Liver (tissue), 9 donors: ENCODE measurements around the gene ARHGAP6. TPM values are rescaled to one million over a fixed set of nuclear protein-coding genes. Genes with fewer than 3 reads are reported as not detected.

Source experiments
- DNase-seq: peaks from one replicate; pipeline ENCODE4 v3.0.0-alpha.2; 2017; ENCODE audit warnings: low spot score
- H3K27ac ChIP-seq, 2 donors: one replicate each; pipeline ENCODE4 v1.7.0; 2013; ENCODE audit warnings: inconsistent platforms in 2 of 2, low read length in 2 of 2, control low read depth in 1 of 2, low read depth in 1 of 2, mild to moderate bottlenecking in 1 of 2
- H3K27me3 ChIP-seq, 4 donors: one replicate each; pipeline versions ENCODE4 v1.6.1 to v1.7.0; 2013; ENCODE audit warnings: low read length in 3 of 4, inconsistent platforms in 1 of 4, mild to moderate bottlenecking in 1 of 4, moderate library complexity in 1 of 4; ENCODE audit not compliant: control insufficient read depth in 4 of 4, insufficient read depth in 4 of 4
- H3K36me3 ChIP-seq, 4 donors: one replicate each; pipeline versions ENCODE4 v1.6.1 to v1.7.0; 2013; ENCODE audit warnings: low read length in 3 of 4, mild to moderate bottlenecking in 3 of 4, low read depth in 1 of 4, moderate library complexity in 1 of 4; ENCODE audit not compliant: control insufficient read depth in 4 of 4, insufficient read depth in 3 of 4
- H3K4me1 ChIP-seq, 4 donors: one replicate each; pipeline versions ENCODE4 v1.6.1 to v1.7.0; 2013; ENCODE audit warnings: low read length in 3 of 4, mild to moderate bottlenecking in 3 of 4, moderate library complexity in 1 of 4; ENCODE audit not compliant: control insufficient read depth in 4 of 4, insufficient read depth in 4 of 4
- H3K4me3 ChIP-seq, 3 donors: one replicate each; pipeline versions ENCODE4 v1.6.1 to v1.7.0; 2013; ENCODE audit warnings: low read length in 3 of 3, control low read depth in 1 of 3, low read depth in 1 of 3, mild to moderate bottlenecking in 1 of 3
- H3K9ac ChIP-seq, 2 donors: one replicate each; pipeline ENCODE4 v1.7.0; 2013; ENCODE audit warnings: low read length in 2 of 2, mild to moderate bottlenecking in 2 of 2, moderate library complexity in 2 of 2, control low read depth in 1 of 2, low read depth in 1 of 2
- H3K9me3 ChIP-seq, 4 donors: one replicate each; pipeline versions ENCODE4 v1.6.1 to v1.7.0; 2013; ENCODE audit warnings: low read length in 3 of 4; ENCODE audit not compliant: control insufficient read depth in 4 of 4
- EGR1 ChIP-seq, 2 donors: IDR thresholded peaks; 2 replicates each; pipeline ENCODE4 v1.6.1; 2016 to 2018; ENCODE audit warnings: antibody characterized with exemption in 2 of 2, low read depth in 2 of 2
- FOXA1 ChIP-seq: IDR thresholded peaks from 2 replicates; pipeline ENCODE4 v1.6.1; 2016; ENCODE audit warnings: antibody characterized with exemption
- FOXA2 ChIP-seq: IDR thresholded peaks from 2 replicates; pipeline ENCODE4 v1.6.1; 2016; ENCODE audit warnings: antibody characterized with exemption
- GABPA ChIP-seq, 2 donors: IDR thresholded peaks in 1 of 2; conservative IDR thresholded peaks in 1 of 2; 2 replicates each; pipeline ENCODE4 v1.6.1; 2016; ENCODE audit warnings: antibody characterized with exemption in 2 of 2, mild to moderate bottlenecking in 1 of 2, moderate library complexity in 1 of 2
- HNF4A ChIP-seq, 2 donors: conservative IDR thresholded peaks; 2 replicates each; pipeline ENCODE4 v1.6.1; 2016; ENCODE audit warnings: antibody characterized with exemption in 2 of 2, mild to moderate bottlenecking in 2 of 2
- HNF4G ChIP-seq: IDR thresholded peaks from 2 replicates; pipeline ENCODE4 v1.6.1; 2016; ENCODE audit warnings: antibody characterized with exemption
- JUND ChIP-seq, 2 donors: IDR thresholded peaks; 2 replicates each; pipeline ENCODE4 v1.6.1; 2016; ENCODE audit warnings: antibody characterized with exemption in 2 of 2
- NR2F2 ChIP-seq: IDR thresholded peaks from 2 replicates; pipeline ENCODE4 v1.6.1; 2016; ENCODE audit warnings: antibody characterized with exemption
- RAD21 ChIP-seq, 2 donors: IDR thresholded peaks; 2 replicates each; pipeline ENCODE4 v1.6.1; 2016; ENCODE audit warnings: antibody characterized with exemption in 2 of 2, mild to moderate bottlenecking in 2 of 2
- REST ChIP-seq: IDR thresholded peaks from 2 replicates; pipeline ENCODE4 v1.6.1; 2016; ENCODE audit warnings: antibody characterized with exemption, mild to moderate bottlenecking
- RXRA ChIP-seq, 2 donors: IDR thresholded peaks; 2 replicates each; pipeline ENCODE4 v1.6.1; 2017 to 2018; ENCODE audit warnings: antibody characterized with exemption in 2 of 2, mild to moderate bottlenecking in 1 of 2
- SP1 ChIP-seq: IDR thresholded peaks from 2 replicates; pipeline ENCODE4 v1.6.1; 2018; ENCODE audit warnings: antibody characterized with exemption, mild to moderate bottlenecking
- TAF1 ChIP-seq: conservative IDR thresholded peaks from 2 replicates; pipeline ENCODE4 v1.6.1; 2016; ENCODE audit warnings: antibody characterized with exemption, mild to moderate bottlenecking
- YY1 ChIP-seq: IDR thresholded peaks from 2 replicates; pipeline ENCODE4 v1.6.1; 2016; ENCODE audit warnings: antibody characterized with exemption, mild to moderate bottlenecking
- WGBS: extraction: QIAGEN DNeasy Blood & Tissue Kit; methylation state at CpG from one replicate; pipeline ENCODE4 v1.1.7; 2013; 5-methylcytosine and 5-hydroxymethylcytosine counted together
- polyA plus RNA-seq, 2 donors: library from polyadenylated mRNA; stranded (reverse) in 1 of 2; unstranded in 1 of 2; fragments of 200-250 nt in 1 of 2; fragments of >200 nt in 1 of 2; fragmentation: Nextera tagmentation in 1 of 2; extraction: Ambion mirVana in 1 of 2; gene quantifications; one replicate each; pipeline versions ENCODE4 v1.2.1 to v1.2.3, GENCODE V29; 2013 to 2015
- total RNA-seq, 2 donors: library from RNA; depleted of rRNA; stranded (reverse); fragments of >200 nt; gene quantifications; one replicate each; pipeline ENCODE4 v1.2.3, GENCODE V29; 2014
- TF ChIP-seq, protein P1 (sequence below): fragments of 150-350 bp; IDR thresholded peaks from 2 replicates; pipeline ENCODE4 v1.5.1; 2017; ENCODE audit warnings: improper control_type of control experiment, low read depth, low read length; ENCODE audit not compliant: missing input control
- TF ChIP-seq, protein P2 (sequence below): IDR thresholded peaks from 2 replicates; pipeline ENCODE4 v1.6.1; 2016; ENCODE audit warnings: antibody characterized with exemption
- TF ChIP-seq, protein P3 (sequence below): IDR thresholded peaks from 2 replicates; pipeline ENCODE4 v1.6.1; 2016; ENCODE audit warnings: antibody characterized with exemption
- TF ChIP-seq, protein P4 (sequence below): IDR thresholded peaks from 2 replicates; pipeline ENCODE4 v1.6.1; 2016; ENCODE audit warnings: antibody characterized with exemption
- donor health status: healthy.
- donor health status: healthy.
- donor health status: healthy.
- donor health status: healthy.
- donor health status: healthy.

Gene ARHGAP6
- total and polyA plus RNA-seq, 4 donors = 0.10 to 2.2 (median 0.65) TPM

DNA sequence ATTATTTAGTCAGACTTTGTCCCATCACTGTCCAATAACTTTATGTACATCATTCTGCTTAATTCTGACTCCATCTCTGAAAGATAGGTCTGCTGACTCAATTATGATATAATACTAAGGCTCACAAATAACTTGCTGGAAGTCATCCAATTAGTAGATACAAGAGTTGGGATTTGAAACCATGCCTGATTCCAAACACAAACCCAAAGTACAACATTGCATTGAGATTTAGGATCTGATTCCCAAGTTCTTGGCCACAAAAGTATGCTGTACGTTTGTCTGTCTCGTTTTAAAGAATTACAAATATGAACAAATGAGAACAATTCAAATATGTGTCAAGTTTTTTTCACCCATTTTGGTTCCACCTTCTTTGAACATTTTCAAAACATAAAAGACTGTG lies 263.8 kb downstream of the ARHGAP6 start:
- Histone ChIP-seq H3K4me1 (no peaks in the 10 kb centered on the region), H3K27ac (no peak overlapping the region), H3K4me3 (no peak overlapping the region), H3K9ac (no peak overlapping the region), H3K36me3 (peaks cover 0 to 2% (median 0%) of the 10 kb centered on the region in 4 donors), H3K9me3 (no peaks in the 10 kb centered on the region), H3K27me3 (no peaks in the 10 kb centered on the region)
- no peak for TF ChIP-seq SP1
- no peak for TF ChIP-seq FOXA2
- TF ChIP-seq JUND (IDR thresholded peaks at IDR 0.05) = no peak
- TF ChIP-seq NR2F2 = no peak
- no peak for TF ChIP-seq HNF4G
- TF ChIP-seq REST = no peak
- TF ChIP-seq EGR1 (IDR thresholded peaks at IDR 0.05; ENCODE audit: low read depth in 2 of 2) = no peak
- WGBS = 72% methylated on average over 2 of the region's 2 CpGs
- no peak for DNase-seq

GRCh38 chrX:11399489-11400094 lies 266.1 kb downstream of the ARHGAP6 start:
- DNase-seq = no peak
- Histone ChIP-seq H3K9ac (no peak overlapping the region), H3K27me3 (no peaks in the 10 kb centered on the region), H3K36me3 (peaks cover 0 to 2% (median 0%) of the 10 kb centered on the region in 4 donors), H3K27ac (no peak overlapping the region), H3K4me3 (no peak overlapping the region), H3K9me3 (no peaks in the 10 kb centered on the region), H3K4me1 (no peaks in the 10 kb centered on the region)
- no peak for TF ChIP-seq GABPA (IDR thresholded peaks at IDR 0.05 in 1 of 2, conservative IDR thresholded peaks at IDR 0.05 in 1 of 2)
- no peak for TF ChIP-seq NR2F2
- TF ChIP-seq YY1 = no peak
- no peak for TF ChIP-seq REST
- no peak for TF ChIP-seq FOXA1
- TF ChIP-seq, protein P1, sequence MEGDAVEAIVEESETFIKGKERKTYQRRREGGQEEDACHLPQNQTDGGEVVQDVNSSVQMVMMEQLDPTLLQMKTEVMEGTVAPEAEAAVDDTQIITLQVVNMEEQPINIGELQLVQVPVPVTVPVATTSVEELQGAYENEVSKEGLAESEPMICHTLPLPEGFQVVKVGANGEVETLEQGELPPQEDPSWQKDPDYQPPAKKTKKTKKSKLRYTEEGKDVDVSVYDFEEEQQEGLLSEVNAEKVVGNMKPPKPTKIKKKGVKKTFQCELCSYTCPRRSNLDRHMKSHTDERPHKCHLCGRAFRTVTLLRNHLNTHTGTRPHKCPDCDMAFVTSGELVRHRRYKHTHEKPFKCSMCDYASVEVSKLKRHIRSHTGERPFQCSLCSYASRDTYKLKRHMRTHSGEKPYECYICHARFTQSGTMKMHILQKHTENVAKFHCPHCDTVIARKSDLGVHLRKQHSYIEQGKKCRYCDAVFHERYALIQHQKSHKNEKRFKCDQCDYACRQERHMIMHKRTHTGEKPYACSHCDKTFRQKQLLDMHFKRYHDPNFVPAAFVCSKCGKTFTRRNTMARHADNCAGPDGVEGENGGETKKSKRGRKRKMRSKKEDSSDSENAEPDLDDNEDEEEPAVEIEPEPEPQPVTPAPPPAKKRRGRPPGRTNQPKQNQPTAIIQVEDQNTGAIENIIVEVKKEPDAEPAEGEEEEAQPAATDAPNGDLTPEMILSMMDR = no peak
- TF ChIP-seq, protein P2, sequence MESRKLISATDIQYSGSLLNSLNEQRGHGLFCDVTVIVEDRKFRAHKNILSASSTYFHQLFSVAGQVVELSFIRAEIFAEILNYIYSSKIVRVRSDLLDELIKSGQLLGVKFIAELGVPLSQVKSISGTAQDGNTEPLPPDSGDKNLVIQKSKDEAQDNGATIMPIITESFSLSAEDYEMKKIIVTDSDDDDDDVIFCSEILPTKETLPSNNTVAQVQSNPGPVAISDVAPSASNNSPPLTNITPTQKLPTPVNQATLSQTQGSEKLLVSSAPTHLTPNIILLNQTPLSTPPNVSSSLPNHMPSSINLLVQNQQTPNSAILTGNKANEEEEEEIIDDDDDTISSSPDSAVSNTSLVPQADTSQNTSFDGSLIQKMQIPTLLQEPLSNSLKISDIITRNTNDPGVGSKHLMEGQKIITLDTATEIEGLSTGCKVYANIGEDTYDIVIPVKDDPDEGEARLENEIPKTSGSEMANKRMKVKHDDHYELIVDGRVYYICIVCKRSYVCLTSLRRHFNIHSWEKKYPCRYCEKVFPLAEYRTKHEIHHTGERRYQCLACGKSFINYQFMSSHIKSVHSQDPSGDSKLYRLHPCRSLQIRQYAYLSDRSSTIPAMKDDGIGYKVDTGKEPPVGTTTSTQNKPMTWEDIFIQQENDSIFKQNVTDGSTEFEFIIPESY = no peak
- TF ChIP-seq HNF4G = no peak
- TF ChIP-seq RXRA (IDR thresholded peaks at IDR 0.05) = no peak
- no peak for TF ChIP-seq HNF4A (conservative IDR thresholded peaks at IDR 0.05)
- TF ChIP-seq JUND (IDR thresholded peaks at IDR 0.05) = no peak
- TF ChIP-seq, protein P3, sequence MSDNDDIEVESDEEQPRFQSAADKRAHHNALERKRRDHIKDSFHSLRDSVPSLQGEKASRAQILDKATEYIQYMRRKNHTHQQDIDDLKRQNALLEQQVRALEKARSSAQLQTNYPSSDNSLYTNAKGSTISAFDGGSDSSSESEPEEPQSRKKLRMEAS = no peak
- TF ChIP-seq EGR1 (IDR thresholded peaks at IDR 0.05; ENCODE audit: low read depth in 2 of 2) = no peak
- TF ChIP-seq RAD21 (IDR thresholded peaks at IDR 0.05) = no peak
- no peak for TF ChIP-seq SP1
- no peak for TF ChIP-seq TAF1
- no peak for TF ChIP-seq FOXA2
- TF ChIP-seq, protein P4, sequence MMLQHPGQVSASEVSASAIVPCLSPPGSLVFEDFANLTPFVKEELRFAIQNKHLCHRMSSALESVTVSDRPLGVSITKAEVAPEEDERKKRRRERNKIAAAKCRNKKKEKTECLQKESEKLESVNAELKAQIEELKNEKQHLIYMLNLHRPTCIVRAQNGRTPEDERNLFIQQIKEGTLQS = no peak
- WGBS = 87% methylated on average over 2 of the region's 2 CpGs
